H1 (cell line): ENCODE results near the gene FANCL. TPM values are rescaled to one million over a fixed set of nuclear protein-coding genes. Genes with fewer than 3 reads are reported as not detected.

ENCODE experiments used
- CTCF ChIA-PET: fragments of 300-600 bp; sonication (Branson Sonifier 250); formaldehyde crosslinking; loops from one replicate; lab custom pipeline; 2021; ENCODE audit not compliant: partially characterized antibody; lab: Charles Lee
- POLR2A ChIA-PET: fragments of 300-600 bp; sonication (Branson Sonifier 250); formaldehyde crosslinking; loops from one replicate; lab custom pipeline; 2021; ENCODE audit warnings: inconsistent platforms; ENCODE audit not compliant: partially characterized antibody; lab: Charles Lee
- DNase-seq, 2 experiments: peaks; one replicate each; pipeline versions ENCODE4 v3.0.0 to v3.0.0-alpha.2; 2010 to 2022; ENCODE audit warnings: low spot score in 2 of 2, low read depth in 1 of 2, mixed read lengths in 1 of 2
- FAIRE-seq: peaks from 2 replicates; lab custom pipeline; 2011; peaks lifted over from hg19 to GRCh38; lab: Jason Lieb, UNC
- H2AFZ ChIP-seq: 2 replicates; pipeline ENCODE4 v1.8.1; 2012; ENCODE audit warnings: low read length, inconsistent platforms
- H2AK5ac ChIP-seq: 2 replicates; pipeline ENCODE4 v1.6.1; 2013; ENCODE audit warnings: low read depth, low read length
- H2BK120ac ChIP-seq: replicated peaks from 2 replicates; pipeline ENCODE3; 2013; ENCODE audit warnings: low read depth, low read length, inconsistent platforms
- H2BK12ac ChIP-seq: 2 replicates; pipeline ENCODE4 v1.6.1; 2013; ENCODE audit warnings: low read depth, low read length
- H2BK15ac ChIP-seq: 2 replicates; pipeline ENCODE4 v1.6.1; 2013; ENCODE audit warnings: low read length
- H2BK20ac ChIP-seq: 2 replicates; pipeline ENCODE4 v1.6.1; 2013; ENCODE audit warnings: low read length
- H2BK5ac ChIP-seq: 2 replicates; pipeline ENCODE4 v1.6.1; 2013; ENCODE audit warnings: low read depth, low read length
- H3K14ac ChIP-seq: 2 replicates; pipeline ENCODE4 v1.6.1; 2013; ENCODE audit warnings: inconsistent platforms; ENCODE audit not compliant: insufficient read length
- H3K18ac ChIP-seq: 2 replicates; pipeline ENCODE4 v1.6.1; 2013; ENCODE audit warnings: low read length; ENCODE audit errors: extremely low read depth
- H3K23ac ChIP-seq: 2 replicates; pipeline ENCODE4 v1.6.1; 2013; ENCODE audit warnings: inconsistent platforms; ENCODE audit not compliant: insufficient read length
- H3K23me2 ChIP-seq: 2 replicates; pipeline ENCODE4 v1.6.1; 2013; ENCODE audit warnings: low read depth, low read length
- H3K27ac ChIP-seq: 2 replicates; pipeline ENCODE4 v1.6.1; 2011; ENCODE audit warnings: low read depth, low read length, inconsistent platforms
- H3K27me3 ChIP-seq, 4 experiments: replicated peaks in 1 of 4; 1 replicate in 1 of 4; 2 replicates in 3 of 4; pipeline versions ENCODE4 v1.6.1 to v1.8.1; 2011 to 2013; ENCODE audit warnings: low read length in 3 of 4, mild to moderate bottlenecking in 3 of 4, inconsistent platforms in 2 of 4, mixed read lengths in 2 of 4, moderate library complexity in 1 of 4; ENCODE audit not compliant: control insufficient read depth in 3 of 4, insufficient read depth in 3 of 4; ENCODE audit errors: extremely low read depth in 1 of 4
- H3K36me3 ChIP-seq, 4 experiments: 2 replicates each; pipeline versions ENCODE4 v1.6.1 to v1.8.1; 2011 to 2013; ENCODE audit warnings: mild to moderate bottlenecking in 4 of 4, low read length in 3 of 4, moderate library complexity in 2 of 4, control low read depth in 1 of 4, inconsistent platforms in 1 of 4; ENCODE audit not compliant: insufficient read depth in 4 of 4, control insufficient read depth in 2 of 4
- H3K4ac ChIP-seq: replicated peaks from 2 replicates; pipeline ENCODE3; 2013; ENCODE audit warnings: low read length, low read depth, mixed read lengths, inconsistent platforms; ENCODE audit not compliant: insufficient read length
- H3K4me1 ChIP-seq, 4 experiments: replicated peaks in 1 of 4; 1 replicate in 1 of 4; 2 replicates in 3 of 4; pipeline versions ENCODE4 v1.6.1 to v1.8.1; 2011 to 2013; ENCODE audit warnings: low read length in 3 of 4, inconsistent platforms in 2 of 4, mixed read lengths in 1 of 4; ENCODE audit not compliant: insufficient read depth in 4 of 4, control insufficient read depth in 3 of 4
- H3K4me2 ChIP-seq, 2 experiments: 2 replicates each; pipeline versions ENCODE4 v1.6.1 to v1.8.1; 2011 to 2013; ENCODE audit warnings: low read depth in 2 of 2, low read length in 2 of 2, control low read depth in 1 of 2, inconsistent platforms in 1 of 2, mild to moderate bottlenecking in 1 of 2; ENCODE audit not compliant: insufficient read depth in 1 of 2
- H3K4me3 ChIP-seq, 4 experiments: fragments of 200-600, 300-600 bp in 1 of 4; sonication (generic), shearing (Covaris generic), sonication (Bioruptor Twin) in 1 of 4; 2 replicates each; pipeline versions ENCODE4 v1.5.1 to v1.8.1; 2011 to 2016; ENCODE audit warnings: low read length in 4 of 4, low read depth in 3 of 4, control low read depth in 2 of 4, inconsistent platforms in 2 of 4, mild to moderate bottlenecking in 2 of 4, mixed read lengths in 1 of 4, moderate library complexity in 1 of 4; ENCODE audit not compliant: insufficient read depth in 2 of 4; ENCODE audit errors: extremely low read depth in 1 of 4
- H3K56ac ChIP-seq: replicated peaks from 2 replicates; pipeline ENCODE3; 2013; ENCODE audit warnings: low read depth, mild to moderate bottlenecking, mixed read lengths, low read length, inconsistent platforms; ENCODE audit not compliant: insufficient read length
- H3K79me1 ChIP-seq: 2 replicates; pipeline ENCODE4 v1.6.1; 2013; ENCODE audit warnings: low read depth, low read length, control low read depth
- H3K79me2 ChIP-seq, 2 experiments: 2 replicates each; pipeline versions ENCODE4 v1.6.1 to v1.8.1; 2012 to 2013; ENCODE audit warnings: low read length in 2 of 2, mild to moderate bottlenecking in 2 of 2, inconsistent platforms in 1 of 2; ENCODE audit not compliant: insufficient read depth in 2 of 2, control insufficient read depth in 1 of 2
- H3K9ac ChIP-seq, 4 experiments: replicated peaks in 1 of 4; 1 replicate in 1 of 4; 2 replicates in 3 of 4; pipeline versions ENCODE4 v1.6.1 to v1.8.1; 2011 to 2013; ENCODE audit warnings: low read depth in 3 of 4, low read length in 3 of 4, control low read depth in 2 of 4, mild to moderate bottlenecking in 2 of 4, moderate library complexity in 2 of 4, inconsistent platforms in 1 of 4; ENCODE audit errors: extremely low read depth in 1 of 4
- H3K9me3 ChIP-seq, 2 experiments: 2 replicates each; pipeline versions ENCODE4 v1.6.1 to v1.8.1; 2012 to 2013; ENCODE audit warnings: mild to moderate bottlenecking in 2 of 2, moderate library complexity in 2 of 2, control low read depth in 1 of 2, inconsistent platforms in 1 of 2, low read depth in 1 of 2, low read length in 1 of 2, mixed read lengths in 1 of 2; ENCODE audit not compliant: insufficient read depth in 2 of 2
- H4K20me1 ChIP-seq, 2 experiments: replicated peaks in 1 of 2; 2 replicates each; pipeline versions ENCODE3 to v1.8.1; 2011 to 2013; ENCODE audit warnings: inconsistent platforms in 2 of 2, low read length in 2 of 2, mild to moderate bottlenecking in 1 of 2; ENCODE audit not compliant: insufficient read depth in 2 of 2, control insufficient read depth in 1 of 2
- H4K5ac ChIP-seq: 2 replicates; pipeline ENCODE4 v1.6.1; 2013; ENCODE audit warnings: low read length, low read depth, mixed read lengths, inconsistent platforms; ENCODE audit not compliant: insufficient read length
- H4K8ac ChIP-seq: 2 replicates; pipeline ENCODE4 v1.8.0; 2013; ENCODE audit warnings: mild to moderate bottlenecking, moderate library complexity, low read length, inconsistent platforms; ENCODE audit not compliant: insufficient read depth; ENCODE audit errors: extremely low read depth
- H4K91ac ChIP-seq: replicated peaks from 2 replicates; pipeline ENCODE3; 2013; ENCODE audit warnings: low read length, mixed read lengths, inconsistent platforms; ENCODE audit not compliant: insufficient read length
- BRCA1 ChIP-seq: IDR thresholded peaks from 2 replicates; pipeline ENCODE4 v1.6.1; 2012; ENCODE audit warnings: low read depth, low read length, improper control_type of control experiment
- CBX5 ChIP-seq: fragments of 300-800, 300-1000 bp; sonication (generic); IDR thresholded peaks from 2 replicates; pipeline ENCODE4 v1.7.1; 2016; ENCODE audit warnings: antibody characterized with exemption, low read length, low read depth
- CHD2 ChIP-seq: IDR thresholded peaks from 2 replicates; pipeline ENCODE4 v1.6.1; 2012; ENCODE audit warnings: low read length, improper control_type of control experiment
- CTBP2 ChIP-seq: IDR thresholded peaks from 2 replicates; pipeline ENCODE4 v1.7.0; 2011; ENCODE audit warnings: borderline replicate concordance, mild to moderate bottlenecking, moderate library complexity, mixed read lengths, low read length; ENCODE audit not compliant: insufficient read depth, insufficient read length
- FOSL1 ChIP-seq: IDR thresholded peaks from 2 replicates; pipeline ENCODE4 v1.6.1; 2011; ENCODE audit warnings: mild to moderate bottlenecking, low read depth, low read length, moderate library complexity; ENCODE audit not compliant: insufficient read depth
- GTF2F1 ChIP-seq: IDR thresholded peaks from 2 replicates; pipeline ENCODE4 v1.6.1; 2012; ENCODE audit warnings: low read depth, low read length, improper control_type of control experiment, borderline replicate concordance
- KDM4A ChIP-seq: IDR thresholded peaks from one replicate; pipeline ENCODE4 v1.7.1; 2012; ENCODE audit warnings: low read depth, mild to moderate bottlenecking, moderate library complexity, low read length, inconsistent platforms; ENCODE audit not compliant: severe bottlenecking
- MAFK ChIP-seq: IDR thresholded peaks from 2 replicates; pipeline ENCODE4 v1.6.1; 2012; ENCODE audit warnings: low read depth, mild to moderate bottlenecking, improper control_type of control experiment, low read length
- RBBP5 ChIP-seq: IDR thresholded peaks from 2 replicates; pipeline ENCODE4 v1.7.1; 2012; ENCODE audit warnings: low read depth, mild to moderate bottlenecking, inconsistent platforms, low read length, moderate library complexity, borderline replicate concordance
- TBP ChIP-seq: IDR thresholded peaks from 2 replicates; pipeline ENCODE4 v1.6.1; 2011; ENCODE audit warnings: low read depth, low read length, improper control_type of control experiment
- USF2 ChIP-seq: IDR thresholded peaks from 2 replicates; pipeline ENCODE4 v1.6.1; 2011; ENCODE audit warnings: low read length, improper control_type of control experiment
- WGBS, 2 experiments: shearing (Covaris generic) in 1 of 2; methylation state at CpG; one replicate each; pipeline versions ENCODE4 v1.1.6 to v1.1.7; 2013 to 2015; ENCODE audit warnings: low lambda C conversion rate in 2 of 2, mixed read lengths in 2 of 2, inconsistent platforms in 1 of 2, low coverage in 1 of 2, missing lambda C conversion rate in 1 of 2; ENCODE audit not compliant: insufficient replicate concordance in 2 of 2, insufficient coverage in 1 of 2, insufficient read length in 1 of 2; ENCODE audit errors: extremely low coverage in 1 of 2, missing lambda C conversion rate in 1 of 2; 5-methylcytosine and 5-hydroxymethylcytosine counted together
- polyA plus RNA-seq, 7 experiments: library from polyadenylated mRNA; depleted of rRNA in 3 of 7; stranded (reverse) in 5 of 7; unstranded in 2 of 7; fragments of >200 nt in 5 of 7; fragments of 200-250 nt in 2 of 7; gene quantifications; 1 replicate in 5 of 7; 2 replicates in 1 of 7; 4 replicates in 1 of 7; pipeline versions ENCODE4 v1.2.1 to v1.2.3, GENCODE V29; 2011 to 2013; ENCODE audit warnings: missing spikeins in 2 of 7, mixed read lengths in 2 of 7
- total RNA-seq: library from RNA; stranded (reverse); fragmentation: NEBNext Ultra II Directional; extraction: Animal tissue kit (Norgen Biotek cat#: 25700); gene quantifications from 2 replicates; pipeline ENCODE4 v1.2.1, GENCODE V29; 2021
- TF ChIP-seq, protein P1 (sequence below): IDR thresholded peaks from 2 replicates; pipeline ENCODE4 v1.6.1; 2012; ENCODE audit warnings: low read length, inconsistent platforms

FANCL gene
- total and polyA plus RNA-seq, 2 of the 8 experiments (the other 6 are each of a cell fraction or from before 2014, with no cell fraction given), result 38.7 to 55.9 TPM

- Histone ChIP-seq H4K8ac (no peak overlapping the region), H3K27ac (no peak overlapping the region), H2AK5ac (no peak overlapping the region), H3K9me3 (no peaks in the 10 kb centered on the region), H2BK15ac (no peak overlapping the region), H2BK120ac (no peak overlapping the region), H3K79me2 (peaks cover 0 to 6% of the 10 kb centered on the region in 2 experiments; a peak in 2 of 4 replicates), H2BK12ac (no peak overlapping the region), H4K5ac (no peak overlapping the region), H3K23ac (no peak overlapping the region), H4K20me1 (no peaks in the 10 kb centered on the region), H3K4ac (no peak overlapping the region), H4K91ac (no peak overlapping the region), H2AFZ (no peak overlapping the region), H3K4me3 (no peak overlapping the region), H3K4me2 (no peak overlapping the region), H3K18ac (no peak overlapping the region), H3K9ac (no peak overlapping the region), H2BK20ac (no peak overlapping the region), H3K23me2 (no peaks in the 10 kb centered on the region), H3K14ac (no peak overlapping the region), H3K56ac (no peak overlapping the region), H3K36me3 (peaks cover 0 to 10% (median 1%) of the 10 kb centered on the region in 4 experiments; a peak in 3 of 8 replicates), H3K4me1 (no peaks in the 10 kb centered on the region), H3K79me1 (no peaks in the 10 kb centered on the region), H2BK5ac (no peak overlapping the region), H3K27me3 (no peaks in the 10 kb centered on the region)
- FAIRE-seq (no peak), DNase-seq (no peak)
- POLR2A ChIA-PET, result no interaction called here
- 94% methylated on average over 5 of the region's 5 CpGs; no CpG with 5 or more reads in 1 of the 2 experiments for WGBS, 2 experiments
- CTCF ChIA-PET, result no interaction called here
- TF ChIP-seq CTBP2 (no peak), CHD2 (no peak), CBX5 (no peak), RBBP5 (no peak), FOSL1 (no peak), GTF2F1 (no peak), USF2 (no peak), MAFK (no peak), TBP (no peak), KDM4A (no peak), BRCA1 (no peak)
- TF ChIP-seq, protein P1, sequence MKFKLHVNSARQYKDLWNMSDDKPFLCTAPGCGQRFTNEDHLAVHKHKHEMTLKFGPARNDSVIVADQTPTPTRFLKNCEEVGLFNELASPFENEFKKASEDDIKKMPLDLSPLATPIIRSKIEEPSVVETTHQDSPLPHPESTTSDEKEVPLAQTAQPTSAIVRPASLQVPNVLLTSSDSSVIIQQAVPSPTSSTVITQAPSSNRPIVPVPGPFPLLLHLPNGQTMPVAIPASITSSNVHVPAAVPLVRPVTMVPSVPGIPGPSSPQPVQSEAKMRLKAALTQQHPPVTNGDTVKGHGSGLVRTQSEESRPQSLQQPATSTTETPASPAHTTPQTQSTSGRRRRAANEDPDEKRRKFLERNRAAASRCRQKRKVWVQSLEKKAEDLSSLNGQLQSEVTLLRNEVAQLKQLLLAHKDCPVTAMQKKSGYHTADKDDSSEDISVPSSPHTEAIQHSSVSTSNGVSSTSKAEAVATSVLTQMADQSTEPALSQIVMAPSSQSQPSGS, result no peak
These were observed 60.5 kb downstream of the FANCL start for GRCh38 chr2:58180635-58181034.
